H1 (cell line): ENCODE data around the gene TCEA3. TPM values are rescaled to one million over a fixed set of nuclear protein-coding genes. Genes with fewer than 3 reads are reported as not detected.

Source experiments
- CTCF ChIA-PET: fragments of 300-600 bp; sonication (Branson Sonifier 250); formaldehyde crosslinking; loops from one replicate; lab custom pipeline; 2021; ENCODE audit not compliant: partially characterized antibody; lab: Charles Lee
- POLR2A ChIA-PET: fragments of 300-600 bp; sonication (Branson Sonifier 250); formaldehyde crosslinking; loops from one replicate; lab custom pipeline; 2021; ENCODE audit warnings: inconsistent platforms; ENCODE audit not compliant: partially characterized antibody; lab: Charles Lee
- DNase-seq, 2 experiments: peaks; one replicate each; pipeline versions ENCODE4 v3.0.0 to v3.0.0-alpha.2; 2010 to 2022; ENCODE audit warnings: low spot score in 2 of 2, low read depth in 1 of 2, mixed read lengths in 1 of 2
- FAIRE-seq: peaks from 2 replicates; lab custom pipeline; 2011; peaks lifted over from hg19 to GRCh38; lab: Jason Lieb, UNC
- H2AFZ ChIP-seq: 2 replicates; pipeline ENCODE4 v1.8.1; 2012; ENCODE audit warnings: low read length, inconsistent platforms
- H2AK5ac ChIP-seq: 2 replicates; pipeline ENCODE4 v1.6.1; 2013; ENCODE audit warnings: low read depth, low read length
- H2BK120ac ChIP-seq: replicated peaks from 2 replicates; pipeline ENCODE3; 2013; ENCODE audit warnings: low read depth, low read length, inconsistent platforms
- H2BK12ac ChIP-seq: 2 replicates; pipeline ENCODE4 v1.6.1; 2013; ENCODE audit warnings: low read depth, low read length
- H2BK15ac ChIP-seq: 2 replicates; pipeline ENCODE4 v1.6.1; 2013; ENCODE audit warnings: low read length
- H2BK20ac ChIP-seq: 2 replicates; pipeline ENCODE4 v1.6.1; 2013; ENCODE audit warnings: low read length
- H2BK5ac ChIP-seq: 2 replicates; pipeline ENCODE4 v1.6.1; 2013; ENCODE audit warnings: low read depth, low read length
- H3K14ac ChIP-seq: 2 replicates; pipeline ENCODE4 v1.6.1; 2013; ENCODE audit warnings: inconsistent platforms; ENCODE audit not compliant: insufficient read length
- H3K18ac ChIP-seq: 2 replicates; pipeline ENCODE4 v1.6.1; 2013; ENCODE audit warnings: low read length; ENCODE audit errors: extremely low read depth
- H3K23ac ChIP-seq: 2 replicates; pipeline ENCODE4 v1.6.1; 2013; ENCODE audit warnings: inconsistent platforms; ENCODE audit not compliant: insufficient read length
- H3K23me2 ChIP-seq: 2 replicates; pipeline ENCODE4 v1.6.1; 2013; ENCODE audit warnings: low read depth, low read length
- H3K27ac ChIP-seq: 2 replicates; pipeline ENCODE4 v1.6.1; 2011; ENCODE audit warnings: low read depth, low read length, inconsistent platforms
- H3K27me3 ChIP-seq, 4 experiments: replicated peaks in 1 of 4; 1 replicate in 1 of 4; 2 replicates in 3 of 4; pipeline versions ENCODE4 v1.6.1 to v1.8.1; 2011 to 2013; ENCODE audit warnings: low read length in 3 of 4, mild to moderate bottlenecking in 3 of 4, inconsistent platforms in 2 of 4, mixed read lengths in 2 of 4, moderate library complexity in 1 of 4; ENCODE audit not compliant: control insufficient read depth in 3 of 4, insufficient read depth in 3 of 4; ENCODE audit errors: extremely low read depth in 1 of 4
- H3K36me3 ChIP-seq, 4 experiments: 2 replicates each; pipeline versions ENCODE4 v1.6.1 to v1.8.1; 2011 to 2013; ENCODE audit warnings: mild to moderate bottlenecking in 4 of 4, low read length in 3 of 4, moderate library complexity in 2 of 4, control low read depth in 1 of 4, inconsistent platforms in 1 of 4; ENCODE audit not compliant: insufficient read depth in 4 of 4, control insufficient read depth in 2 of 4
- H3K4ac ChIP-seq: replicated peaks from 2 replicates; pipeline ENCODE3; 2013; ENCODE audit warnings: low read length, low read depth, mixed read lengths, inconsistent platforms; ENCODE audit not compliant: insufficient read length
- H3K4me1 ChIP-seq, 4 experiments: replicated peaks in 1 of 4; 1 replicate in 1 of 4; 2 replicates in 3 of 4; pipeline versions ENCODE4 v1.6.1 to v1.8.1; 2011 to 2013; ENCODE audit warnings: low read length in 3 of 4, inconsistent platforms in 2 of 4, mixed read lengths in 1 of 4; ENCODE audit not compliant: insufficient read depth in 4 of 4, control insufficient read depth in 3 of 4
- H3K4me2 ChIP-seq, 2 experiments: 2 replicates each; pipeline versions ENCODE4 v1.6.1 to v1.8.1; 2011 to 2013; ENCODE audit warnings: low read depth in 2 of 2, low read length in 2 of 2, control low read depth in 1 of 2, inconsistent platforms in 1 of 2, mild to moderate bottlenecking in 1 of 2; ENCODE audit not compliant: insufficient read depth in 1 of 2
- H3K4me3 ChIP-seq, 4 experiments: fragments of 200-600, 300-600 bp in 1 of 4; sonication (generic), shearing (Covaris generic), sonication (Bioruptor Twin) in 1 of 4; 2 replicates each; pipeline versions ENCODE4 v1.5.1 to v1.8.1; 2011 to 2016; ENCODE audit warnings: low read length in 4 of 4, low read depth in 3 of 4, control low read depth in 2 of 4, inconsistent platforms in 2 of 4, mild to moderate bottlenecking in 2 of 4, mixed read lengths in 1 of 4, moderate library complexity in 1 of 4; ENCODE audit not compliant: insufficient read depth in 2 of 4; ENCODE audit errors: extremely low read depth in 1 of 4
- H3K56ac ChIP-seq: replicated peaks from 2 replicates; pipeline ENCODE3; 2013; ENCODE audit warnings: low read depth, mild to moderate bottlenecking, mixed read lengths, low read length, inconsistent platforms; ENCODE audit not compliant: insufficient read length
- H3K79me1 ChIP-seq: 2 replicates; pipeline ENCODE4 v1.6.1; 2013; ENCODE audit warnings: low read depth, low read length, control low read depth
- H3K79me2 ChIP-seq, 2 experiments: 2 replicates each; pipeline versions ENCODE4 v1.6.1 to v1.8.1; 2012 to 2013; ENCODE audit warnings: low read length in 2 of 2, mild to moderate bottlenecking in 2 of 2, inconsistent platforms in 1 of 2; ENCODE audit not compliant: insufficient read depth in 2 of 2, control insufficient read depth in 1 of 2
- H3K9ac ChIP-seq, 4 experiments: replicated peaks in 1 of 4; 1 replicate in 1 of 4; 2 replicates in 3 of 4; pipeline versions ENCODE4 v1.6.1 to v1.8.1; 2011 to 2013; ENCODE audit warnings: low read depth in 3 of 4, low read length in 3 of 4, control low read depth in 2 of 4, mild to moderate bottlenecking in 2 of 4, moderate library complexity in 2 of 4, inconsistent platforms in 1 of 4; ENCODE audit errors: extremely low read depth in 1 of 4
- H3K9me3 ChIP-seq, 2 experiments: 2 replicates each; pipeline versions ENCODE4 v1.6.1 to v1.8.1; 2012 to 2013; ENCODE audit warnings: mild to moderate bottlenecking in 2 of 2, moderate library complexity in 2 of 2, control low read depth in 1 of 2, inconsistent platforms in 1 of 2, low read depth in 1 of 2, low read length in 1 of 2, mixed read lengths in 1 of 2; ENCODE audit not compliant: insufficient read depth in 2 of 2
- H4K20me1 ChIP-seq, 2 experiments: replicated peaks in 1 of 2; 2 replicates each; pipeline versions ENCODE3 to v1.8.1; 2011 to 2013; ENCODE audit warnings: inconsistent platforms in 2 of 2, low read length in 2 of 2, mild to moderate bottlenecking in 1 of 2; ENCODE audit not compliant: insufficient read depth in 2 of 2, control insufficient read depth in 1 of 2
- H4K5ac ChIP-seq: 2 replicates; pipeline ENCODE4 v1.6.1; 2013; ENCODE audit warnings: low read length, low read depth, mixed read lengths, inconsistent platforms; ENCODE audit not compliant: insufficient read length
- H4K8ac ChIP-seq: 2 replicates; pipeline ENCODE4 v1.8.0; 2013; ENCODE audit warnings: mild to moderate bottlenecking, moderate library complexity, low read length, inconsistent platforms; ENCODE audit not compliant: insufficient read depth; ENCODE audit errors: extremely low read depth
- H4K91ac ChIP-seq: replicated peaks from 2 replicates; pipeline ENCODE3; 2013; ENCODE audit warnings: low read length, mixed read lengths, inconsistent platforms; ENCODE audit not compliant: insufficient read length
- CHD1 ChIP-seq: IDR thresholded peaks from 2 replicates; pipeline ENCODE4 v1.6.1; 2012; ENCODE audit warnings: low read depth, low read length, improper control_type of control experiment
- CTCF ChIP-seq, 3 experiments: IDR thresholded peaks; 1 replicate in 2 of 3; 2 replicates in 1 of 3; pipeline versions ENCODE4 v1.5.1 to v1.6.1; 2011; ENCODE audit warnings: low read length in 3 of 3, mild to moderate bottlenecking in 3 of 3, inconsistent platforms in 2 of 3, low read depth in 1 of 3, moderate library complexity in 1 of 3; ENCODE audit not compliant: insufficient read depth in 1 of 3; ENCODE audit errors: control extremely low read depth in 1 of 3
- FOSL1 ChIP-seq: IDR thresholded peaks from 2 replicates; pipeline ENCODE4 v1.6.1; 2011; ENCODE audit warnings: mild to moderate bottlenecking, low read depth, low read length, moderate library complexity; ENCODE audit not compliant: insufficient read depth
- GTF2F1 ChIP-seq: IDR thresholded peaks from 2 replicates; pipeline ENCODE4 v1.6.1; 2012; ENCODE audit warnings: low read depth, low read length, improper control_type of control experiment, borderline replicate concordance
- NRF1 ChIP-seq: IDR thresholded peaks from 2 replicates; pipeline ENCODE4 v1.6.1; 2011; ENCODE audit warnings: mild to moderate bottlenecking, low read depth, low read length, improper control_type of control experiment
- RFX5 ChIP-seq: IDR thresholded peaks from 2 replicates; pipeline ENCODE4 v1.6.1; 2011; ENCODE audit warnings: low read depth, low read length, improper control_type of control experiment, borderline replicate concordance
- RNF2 ChIP-seq: fragments of 200-900, 300-1000 bp; sonication (generic); IDR thresholded peaks from 2 replicates; pipeline ENCODE4 v1.7.1; 2016; ENCODE audit warnings: borderline replicate concordance, low read depth, mild to moderate bottlenecking, antibody characterized with exemption, low read length; ENCODE audit not compliant: poor library complexity, severe bottlenecking; ENCODE audit errors: missing control alignments
- SIRT6 ChIP-seq: IDR thresholded peaks from one replicate; pipeline ENCODE4 v1.7.1; 2012; ENCODE audit warnings: low read length, inconsistent platforms
- SP2 ChIP-seq: IDR thresholded peaks from 2 replicates; pipeline ENCODE4 v1.6.1; 2012; ENCODE audit warnings: mild to moderate bottlenecking, low read length, inconsistent platforms
- WGBS, 2 experiments: shearing (Covaris generic) in 1 of 2; methylation state at CpG; one replicate each; pipeline versions ENCODE4 v1.1.6 to v1.1.7; 2013 to 2015; ENCODE audit warnings: low lambda C conversion rate in 2 of 2, mixed read lengths in 2 of 2, inconsistent platforms in 1 of 2, low coverage in 1 of 2, missing lambda C conversion rate in 1 of 2; ENCODE audit not compliant: insufficient replicate concordance in 2 of 2, insufficient coverage in 1 of 2, insufficient read length in 1 of 2; ENCODE audit errors: extremely low coverage in 1 of 2, missing lambda C conversion rate in 1 of 2; 5-methylcytosine and 5-hydroxymethylcytosine counted together
- polyA plus RNA-seq, 7 experiments: library from polyadenylated mRNA; depleted of rRNA in 3 of 7; stranded (reverse) in 5 of 7; unstranded in 2 of 7; fragments of >200 nt in 5 of 7; fragments of 200-250 nt in 2 of 7; gene quantifications; 1 replicate in 5 of 7; 2 replicates in 1 of 7; 4 replicates in 1 of 7; pipeline versions ENCODE4 v1.2.1 to v1.2.3, GENCODE V29; 2011 to 2013; ENCODE audit warnings: missing spikeins in 2 of 7, mixed read lengths in 2 of 7
- total RNA-seq: library from RNA; stranded (reverse); fragmentation: NEBNext Ultra II Directional; extraction: Animal tissue kit (Norgen Biotek cat#: 25700); gene quantifications from 2 replicates; pipeline ENCODE4 v1.2.1, GENCODE V29; 2021

Gene TCEA3
- total and polyA plus RNA-seq, 2 of the 8 experiments (the other 6 are each of a cell fraction or from before 2014, with no cell fraction given), result 0.08 TPM; not detected in 1

GRCh38 chr1:23392125-23392855 is 32.3 kb downstream of the TCEA3 start:
- H2BK5ac ChIP-seq, result no peak overlapping the region
- DNase-seq, result no peak
- no peak overlapping the region for H3K14ac ChIP-seq
- peaks cover 4 to 10% of the 10 kb centered on the region in 2 experiments for H4K20me1 ChIP-seq
- H3K4me2 ChIP-seq, result no peak overlapping the region; a peak in 1 of 4 replicates
- CTCF ChIA-PET, result interaction anchor here (3.2 kb wide), 1 partner anchor 11 kb away, joined by 26 read pairs; no protein-coding TSS in a partner anchor
- no peak overlapping the region for H3K27ac ChIP-seq
- peaks cover 0 to 10% (median 4%) of the 10 kb centered on the region in 4 experiments; a peak in 6 of 7 replicates for H3K4me1 ChIP-seq
- H3K36me3 ChIP-seq, result no peaks in the 10 kb centered on the region
- H3K9ac ChIP-seq, result peak overlapping the region in 1 of 4 experiments; percentile 18; a peak in 1 of 7 replicates
- H2BK20ac ChIP-seq, result no peak overlapping the region
- H3K23ac ChIP-seq, result no peak overlapping the region
- TF ChIP-seq GTF2F1 (no peak), SIRT6 (no peak), RNF2 (no peak), FOSL1 (no peak), RFX5 (no peak), NRF1 (no peak), CTCF (IDR thresholded peaks at IDR 0.05; ENCODE audit: control extremely low read depth in 1 of 3, insufficient read depth in 1 of 3, low read depth in 1 of 3, low read length in 3 of 3) (no peak), CHD1 (no peak), SP2 (no peak)
- TF ChIP-seq, all 59 proteins: peak for 0
- Histone ChIP-seq H2AFZ (no peak overlapping the region), H2AK5ac (peak overlapping the region; percentile 4; the same call in 1 of the 2 replicates), H3K23me2 (peaks cover 10% of the 10 kb centered on the region), H4K8ac (no peak overlapping the region), H4K5ac (no peak overlapping the region), H3K4ac (no peak overlapping the region), H2BK15ac (no peak overlapping the region), H2BK12ac (no peak overlapping the region; the same call in 1 of the 2 replicates), H3K9me3 (peaks cover 4 to 8% of the 10 kb centered on the region in 2 experiments; a peak in 2 of 4 replicates), H4K91ac (no peak overlapping the region), H2BK120ac (no peak overlapping the region), H3K4me3 (no peak overlapping the region), H3K79me2 (no peaks in the 10 kb centered on the region), H3K27me3 (peaks cover 25 to 78% (median 58%) of the 10 kb centered on the region in 4 experiments), H3K79me1 (0 out of 2 replicates have a peak, but pooled peaks cover 3% of the 10 kb centered on the region), H3K18ac (no peak overlapping the region), H3K56ac (peak overlapping the region; percentile 98)
- POLR2A ChIA-PET, result interaction anchor here (0.9 kb wide), 1 partner anchor 48 kb away, joined by 5 read pairs; the partner anchor contains the start of gene HNRNPR
- WGBS, 2 experiments, result 64 to 100% methylated on average over 1 to 2 of the region's 2 CpGs
- peak; percentile 19 for FAIRE-seq
